HG02588 (cell line): ENCODE results near the gene MAMLD1.

Experiments used
- ATAC-seq: cut with Tn5 transposase; IDR thresholded peaks from one replicate; pipeline ENCODE4 v1.9.1; 2021; ENCODE audit warnings: mild to moderate bottlenecking, moderate library complexity; ENCODE audit not compliant: unreplicated experiment

The MAMLD1 gene

GRCh38 chrX:150377005-150377404 is 13.9 kb downstream of the MAMLD1 start:
- no peak for ATAC-seq

DNA sequence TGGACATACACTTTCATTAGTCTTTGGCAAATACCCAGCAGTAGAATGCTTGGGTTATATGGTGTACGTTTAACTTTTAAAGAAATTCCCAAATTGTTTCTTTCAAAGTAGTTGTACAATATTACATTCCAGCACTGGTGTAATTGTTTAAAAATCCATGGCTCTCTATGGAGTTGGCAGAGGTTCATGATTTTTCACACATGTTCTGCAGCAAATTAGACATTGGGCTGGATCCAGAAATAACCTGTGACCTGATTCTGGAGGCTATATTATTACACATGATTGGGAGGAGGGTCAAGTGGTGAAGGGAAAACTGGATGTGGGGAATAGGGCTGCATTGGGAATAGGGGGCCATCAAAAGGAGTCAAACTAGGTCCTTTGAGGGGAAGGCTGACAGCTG is 41.9 kb downstream of the MAMLD1 start:
- ATAC-seq, result no peak

- ATAC-seq, result no peak
Observed at GRCh38 chrX:150405576-150405975, 42.5 kb downstream of the MAMLD1 start.

DNA sequence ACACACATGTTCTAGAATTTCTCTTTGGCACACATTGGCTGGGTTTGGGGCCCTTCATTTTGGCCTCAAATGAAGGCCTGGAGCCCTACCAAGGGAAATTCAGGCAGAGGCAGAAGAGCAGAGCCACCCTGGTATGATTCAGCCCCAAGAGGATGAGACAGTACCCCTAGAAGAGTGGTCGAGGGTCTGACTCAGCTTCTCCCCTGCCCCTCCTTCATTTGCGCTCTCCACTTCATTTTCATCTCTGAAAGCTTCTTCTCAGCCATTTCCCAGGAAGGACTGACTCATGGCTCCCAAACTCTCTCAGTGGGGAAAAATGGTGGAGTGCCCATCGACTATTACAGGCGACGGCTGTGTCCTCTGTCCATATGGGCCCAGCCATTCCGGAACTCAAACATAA is 43.5 kb downstream of the MAMLD1 start:
- no peak for ATAC-seq

GRCh38 chrX:150408007-150408406 is 44.9 kb downstream of the MAMLD1 start:
- no peak for ATAC-seq

- ATAC-seq, result no peak
Observed at GRCh38 chrX:150408561-150408960, 45.4 kb downstream of the MAMLD1 start.

GRCh38 chrX:150409486-150409885 is 46.4 kb downstream of the MAMLD1 start:
- no peak for ATAC-seq

DNA sequence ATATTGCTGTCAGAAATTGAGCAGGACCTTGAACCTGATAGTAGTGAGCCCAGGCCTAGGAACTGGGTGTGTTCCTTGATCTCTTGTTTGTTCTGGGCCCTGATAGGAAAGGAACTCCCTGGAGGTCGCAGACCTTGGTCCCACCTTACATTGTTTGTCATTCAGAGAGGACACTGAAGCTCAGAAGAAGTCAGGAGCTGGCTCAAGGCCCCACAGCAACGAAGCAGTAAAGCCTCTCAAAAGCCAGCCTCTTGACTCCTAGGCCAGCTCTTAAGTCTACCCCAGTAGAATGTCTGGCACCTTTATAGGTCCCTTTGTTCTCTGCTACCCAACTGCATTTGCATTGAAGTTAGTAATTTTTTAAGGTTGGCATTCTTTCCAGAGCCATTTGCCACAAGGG is 46.8 kb downstream of the MAMLD1 start:
- no peak for ATAC-seq

DNA sequence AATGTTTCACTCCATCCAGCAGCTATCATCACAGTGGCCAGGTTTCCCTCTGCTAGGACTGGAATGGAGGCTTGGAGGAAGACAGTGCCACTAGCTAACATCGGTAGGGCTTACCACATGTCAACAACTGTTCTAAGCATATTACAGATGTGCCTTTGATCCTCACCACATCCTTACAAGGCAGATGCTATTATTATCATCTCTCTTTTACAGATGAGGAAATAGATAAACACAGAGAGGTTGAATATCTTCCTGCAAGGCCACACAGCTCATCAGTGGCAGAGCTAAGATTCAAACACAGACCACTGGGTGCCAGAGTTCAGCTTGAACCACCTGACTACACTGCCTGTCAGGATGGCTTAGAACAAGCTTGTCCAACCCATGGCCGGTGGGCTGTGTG is 47.4 kb downstream of the MAMLD1 start:
- ATAC-seq, result no peak

DNA sequence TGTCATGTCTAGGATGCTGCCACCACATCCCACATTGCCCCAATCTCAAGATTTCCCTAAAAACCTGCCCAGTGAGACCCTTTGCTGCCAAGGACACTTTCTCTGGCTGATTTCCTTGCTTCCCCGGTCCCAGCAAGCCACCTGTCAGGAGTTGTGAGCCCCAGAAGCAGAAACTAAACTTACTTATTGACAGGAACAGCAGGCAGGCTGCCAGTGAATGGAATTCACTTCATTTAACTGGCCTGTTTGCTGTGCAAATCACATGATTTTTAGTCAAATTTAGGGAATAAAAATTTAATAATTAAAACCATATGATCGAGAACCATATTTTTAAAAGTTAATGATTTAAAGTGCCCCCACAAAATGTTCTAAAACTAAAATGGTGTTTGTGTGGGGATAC is 48.5 kb downstream of the MAMLD1 start:
- ATAC-seq, result no peak

DNA sequence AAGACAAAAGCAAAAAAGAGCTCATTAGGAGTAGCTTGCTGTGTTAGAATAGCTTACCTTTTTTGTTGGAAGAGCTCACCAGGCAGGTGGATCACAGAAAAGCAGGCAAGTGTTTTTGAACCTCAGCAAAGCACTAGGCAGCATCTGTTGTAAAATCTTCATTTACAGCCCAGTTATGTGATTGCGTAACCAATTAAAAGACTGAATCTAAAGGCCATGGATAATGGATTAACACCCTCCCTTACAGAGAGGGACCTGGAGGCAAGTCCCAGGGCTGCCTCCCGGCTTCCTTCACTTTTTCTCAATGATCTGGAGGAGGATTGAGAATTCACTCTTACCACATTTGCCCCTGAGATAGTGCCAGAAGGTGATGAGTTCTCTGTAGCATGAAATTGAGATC is 51.1 kb downstream of the MAMLD1 start:
- ATAC-seq, result no peak

GRCh38 chrX:150416469-150416868 is 53.4 kb downstream of the MAMLD1 start:
- ATAC-seq, result no peak

DNA sequence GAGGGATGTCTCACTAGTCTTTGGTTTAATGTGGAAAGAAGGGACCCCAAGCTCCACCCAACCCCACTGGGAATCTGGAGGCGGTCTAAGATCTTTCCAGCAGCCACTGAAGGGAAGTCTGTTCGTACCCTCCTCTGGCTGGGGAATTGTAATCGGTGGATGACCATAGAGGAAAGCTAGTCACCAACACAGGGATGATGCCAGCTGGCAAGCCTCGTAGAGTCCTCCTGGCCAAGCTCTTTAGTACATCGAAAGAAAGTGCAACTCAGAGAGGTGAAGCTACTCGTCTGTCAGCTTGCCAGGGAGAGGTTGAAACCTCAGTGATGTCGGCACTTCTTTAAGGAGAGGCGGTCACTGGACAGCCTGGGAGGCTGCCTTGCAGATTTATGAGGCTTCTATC is 58.7 kb downstream of the MAMLD1 start:
- ATAC-seq, result no peak

DNA sequence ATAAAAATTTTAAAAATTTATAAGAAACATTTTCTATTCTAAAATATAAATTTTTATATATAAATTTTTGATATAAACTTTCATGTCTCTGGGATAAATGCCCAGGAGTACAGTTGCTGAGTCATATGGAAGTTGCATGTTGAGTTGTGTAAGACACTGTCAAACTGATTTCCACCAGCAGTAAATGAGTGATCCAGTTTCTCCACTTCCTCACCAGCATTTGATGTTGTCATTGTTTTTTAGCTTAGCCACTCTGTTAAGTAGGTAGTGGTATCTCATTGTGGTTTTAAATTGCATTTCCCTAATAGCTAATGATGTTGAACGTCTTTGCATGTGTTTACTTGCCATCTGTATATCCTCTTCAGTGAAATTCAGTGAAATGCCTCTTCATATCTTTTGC is 66.5 kb downstream of the MAMLD1 start:
- no peak for ATAC-seq

DNA sequence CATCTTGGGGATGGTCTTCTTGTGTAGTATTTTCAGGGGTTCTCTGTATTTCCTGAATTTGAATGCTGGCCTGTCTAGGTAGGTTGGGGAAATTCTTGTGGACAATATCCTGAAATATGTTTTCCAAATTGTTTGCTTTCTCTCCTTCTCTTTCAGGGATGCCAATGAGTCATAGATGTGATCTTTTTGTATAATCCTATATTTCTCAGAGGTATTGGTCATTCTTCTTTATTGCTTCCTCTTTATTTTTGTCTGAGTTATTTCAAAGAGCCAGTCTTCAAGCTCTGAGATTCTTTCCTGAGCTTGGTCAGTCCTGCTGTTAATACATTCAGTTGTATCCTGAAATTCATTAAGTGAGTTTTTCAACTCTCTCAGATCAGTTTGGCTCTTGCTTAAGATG is 73.1 kb downstream of the MAMLD1 start:
- no peak for ATAC-seq

DNA sequence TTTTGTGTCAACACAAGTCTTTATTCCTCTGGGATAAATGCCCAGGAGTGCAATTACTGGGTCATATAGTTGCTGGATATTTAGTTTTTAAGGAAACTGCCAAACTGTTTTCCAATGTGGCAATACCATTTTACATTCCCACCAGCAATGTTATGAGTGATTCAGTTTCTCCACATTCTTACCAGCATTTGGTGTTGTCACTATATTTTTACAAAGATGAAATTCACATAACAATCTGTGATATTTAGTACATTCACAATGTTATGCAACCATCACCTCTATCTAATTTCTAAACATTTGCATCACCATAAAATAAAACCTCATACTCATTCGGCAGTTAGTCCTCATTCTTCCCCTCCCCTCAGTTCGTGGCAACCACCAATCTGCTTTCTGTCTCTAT is 75.0 kb downstream of the MAMLD1 start:
- no peak for ATAC-seq

DNA sequence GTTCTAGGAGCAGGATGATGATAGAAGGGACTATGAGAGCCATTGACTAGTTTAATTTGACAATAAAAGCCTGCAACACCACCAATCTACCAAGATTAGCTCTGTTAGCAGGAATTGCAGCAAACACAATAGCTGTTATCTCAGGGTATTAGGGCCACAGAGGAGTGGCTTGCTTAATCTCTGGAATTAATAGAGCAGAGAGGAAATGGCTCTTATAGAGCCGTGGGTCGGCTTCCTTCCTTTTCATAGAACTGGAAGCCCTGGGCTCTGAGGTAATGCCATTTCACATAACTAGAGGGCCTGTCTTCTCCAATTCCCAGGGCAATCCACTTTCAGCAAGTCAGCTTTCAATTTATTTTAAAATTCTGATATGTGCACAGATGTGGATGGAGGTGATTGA is 83.0 kb downstream of the MAMLD1 start:
- no peak for ATAC-seq

DNA sequence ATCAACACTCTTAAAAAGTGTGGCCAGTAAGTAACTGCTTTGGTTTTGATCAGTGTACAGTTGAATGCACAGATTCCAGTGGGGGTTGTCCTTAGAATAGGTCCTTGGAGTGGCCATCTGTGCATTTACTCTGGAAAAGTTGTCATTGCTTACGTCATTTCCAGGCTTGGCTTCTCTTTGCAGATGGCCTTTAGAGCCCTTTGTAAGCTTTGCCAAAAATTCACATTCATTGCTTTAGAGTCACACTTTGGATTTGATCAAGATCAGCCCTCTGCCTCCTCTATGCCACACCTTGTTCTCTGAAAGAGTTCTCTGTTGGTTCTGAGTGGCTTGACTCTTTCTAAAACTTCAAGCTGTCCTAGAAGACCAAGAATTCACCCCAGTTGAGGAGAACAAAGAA is 83.9 kb downstream of the MAMLD1 start:
- ATAC-seq, result no peak

DNA sequence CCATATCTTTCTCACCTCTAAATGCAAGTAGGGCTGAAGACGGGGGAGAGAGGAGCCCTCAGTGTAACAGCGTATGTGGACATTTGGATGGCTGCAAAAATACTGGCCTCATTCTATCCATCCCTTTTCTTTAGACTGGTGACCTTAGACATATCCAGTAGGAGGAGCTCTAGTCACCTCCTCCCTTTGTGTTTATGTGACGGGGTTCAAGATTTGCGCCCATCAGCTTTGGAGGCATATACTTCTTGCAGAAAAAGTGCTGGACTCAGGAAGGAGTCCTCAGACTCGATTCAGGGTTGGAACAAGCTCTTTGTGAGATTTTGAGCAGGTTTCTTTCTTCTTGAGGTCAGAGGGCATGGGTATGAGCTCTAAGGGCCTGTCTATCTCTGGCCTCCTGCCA is 86.2 kb downstream of the MAMLD1 start:
- no peak for ATAC-seq

GRCh38 chrX:150450519-150451177 is 87.5 kb downstream of the MAMLD1 start:
- no peak for ATAC-seq

DNA sequence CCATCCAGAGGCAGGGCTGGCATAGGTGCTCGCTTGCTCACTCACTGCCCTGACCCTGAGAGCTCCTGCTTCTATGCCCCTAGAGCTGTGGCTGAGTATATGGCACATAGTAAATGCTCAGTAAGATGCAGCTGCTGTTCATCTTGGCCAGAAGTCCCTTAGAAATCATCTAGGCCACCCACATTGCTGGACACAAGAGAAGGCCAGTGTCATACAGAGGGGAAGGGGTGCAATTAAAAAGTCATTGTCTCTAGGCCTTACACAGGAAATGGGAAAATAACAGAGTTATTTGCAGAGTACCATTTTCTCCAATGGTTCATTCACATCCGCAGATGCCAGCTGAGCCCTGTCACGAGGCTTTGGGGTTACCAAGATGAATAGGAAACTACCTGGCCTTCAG is 88.8 kb downstream of the MAMLD1 start:
- ATAC-seq, result no peak

DNA sequence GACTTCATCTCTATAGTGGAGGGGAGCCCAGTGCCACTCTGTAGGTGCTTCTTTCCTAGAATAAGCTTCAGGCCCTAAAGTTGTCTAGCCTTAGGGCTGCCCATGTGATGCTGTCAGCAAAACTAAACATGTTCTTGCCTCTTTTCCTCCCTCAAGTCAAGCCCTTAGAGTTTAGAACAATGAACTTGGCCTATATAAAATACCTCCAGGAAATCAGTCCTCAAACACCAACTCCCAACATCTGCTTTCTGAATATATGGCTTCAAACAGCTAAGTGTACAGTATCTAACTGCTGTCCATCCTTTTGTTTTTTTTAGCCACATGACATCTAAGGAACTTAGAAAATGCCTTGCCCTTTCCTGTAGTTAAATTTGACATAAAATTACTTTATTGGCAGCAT is 91.0 kb downstream of the MAMLD1 start:
- no peak for ATAC-seq

- no peak for ATAC-seq
Observed at GRCh38 chrX:150454508-150455214, 91.5 kb downstream of the MAMLD1 start.
